Measurements from ENCODE around the gene LGI4.

The LGI4 gene

DNA sequence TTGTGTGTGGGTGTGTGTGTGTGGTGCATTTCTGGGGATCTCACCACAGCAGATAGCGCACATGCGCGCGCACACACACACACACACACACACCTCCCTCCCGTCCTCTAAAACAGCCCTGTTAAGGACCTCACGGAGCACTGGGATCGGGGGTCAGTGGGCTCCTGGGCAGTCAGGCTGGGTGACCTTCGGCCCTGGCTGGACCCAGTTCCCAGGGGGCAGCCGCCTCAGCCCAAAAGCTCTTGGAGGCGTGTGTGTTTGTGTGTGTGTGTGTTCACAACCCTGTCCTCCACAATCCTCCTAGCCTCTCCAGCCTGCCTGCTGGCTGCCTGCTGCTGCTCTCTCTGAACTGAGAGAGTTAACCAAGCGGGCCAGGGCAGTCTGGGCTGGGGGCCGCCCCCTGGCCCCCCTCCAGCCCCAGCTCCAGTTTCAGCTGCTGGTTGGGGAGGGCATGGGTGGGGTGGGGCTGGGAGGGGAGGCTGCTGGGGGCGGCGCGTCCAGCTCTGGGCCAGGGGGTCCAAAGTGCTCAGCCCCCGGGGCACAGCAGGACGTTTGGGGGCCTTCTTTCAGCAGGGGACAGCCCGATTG is 3.5 kb upstream of the LGI4 start, which contains the start of gene FXYD1:
Gene FXYD1, plus strand, starts transcription at position 520 of the 588 bp plus-strand sequence. CDS start 1,256 bp downstream, outside the sequence.
- Histone ChIP-seq H3K9me2 (replicated peaks; ENCODE audit: low read depth, low read length) (no peaks in the 10 kb centered on the region), H3K36me3 (ENCODE audit: insufficient read depth, low read length) (no peaks in the 10 kb centered on the region), H3K9ac (ENCODE audit: low read depth, low read length, poor library complexity, severe bottlenecking) (no peak within 1 kb of the TSS), H3K4me3 (ENCODE audit: low read length, poor library complexity, severe bottlenecking) (no peak within 1 kb of the TSS), H4K20me1 (ENCODE audit: insufficient read depth, low read length, poor library complexity, severe bottlenecking) (no peaks in the 10 kb centered on the region), H2AFZ (ENCODE audit: low read length) (no peak within 1 kb of the TSS), H3F3A (ENCODE audit: low read depth) (no peaks in the 10 kb centered on the region), H3K79me2 (ENCODE audit: insufficient read depth, low read length) (no peaks in the 10 kb centered on the region), H3K4me1 (ENCODE audit: insufficient read depth, low read length, poor library complexity, severe bottlenecking) (peaks cover 9% of the 10 kb centered on the region), H3K9me3 (ENCODE audit: insufficient read depth, low read depth, low read length) (no peaks in the 10 kb centered on the region), H3K27me3 (ENCODE audit: insufficient read depth, low read length, poor library complexity, severe bottlenecking) (no peaks in the 10 kb centered on the region), H3K4me2 (ENCODE audit: low read depth, low read length, poor library complexity, severe bottlenecking) (no peak within 1 kb of the TSS)
- no peak for TF ChIP-seq CTCF (conservative IDR thresholded peaks at IDR 0.05; ENCODE audit: low read length)
- TF ChIP-seq EZH2phosphoT487 (IDR thresholded peaks at IDR 0.05; ENCODE audit: borderline replicate concordance) = no peak

DNA sequence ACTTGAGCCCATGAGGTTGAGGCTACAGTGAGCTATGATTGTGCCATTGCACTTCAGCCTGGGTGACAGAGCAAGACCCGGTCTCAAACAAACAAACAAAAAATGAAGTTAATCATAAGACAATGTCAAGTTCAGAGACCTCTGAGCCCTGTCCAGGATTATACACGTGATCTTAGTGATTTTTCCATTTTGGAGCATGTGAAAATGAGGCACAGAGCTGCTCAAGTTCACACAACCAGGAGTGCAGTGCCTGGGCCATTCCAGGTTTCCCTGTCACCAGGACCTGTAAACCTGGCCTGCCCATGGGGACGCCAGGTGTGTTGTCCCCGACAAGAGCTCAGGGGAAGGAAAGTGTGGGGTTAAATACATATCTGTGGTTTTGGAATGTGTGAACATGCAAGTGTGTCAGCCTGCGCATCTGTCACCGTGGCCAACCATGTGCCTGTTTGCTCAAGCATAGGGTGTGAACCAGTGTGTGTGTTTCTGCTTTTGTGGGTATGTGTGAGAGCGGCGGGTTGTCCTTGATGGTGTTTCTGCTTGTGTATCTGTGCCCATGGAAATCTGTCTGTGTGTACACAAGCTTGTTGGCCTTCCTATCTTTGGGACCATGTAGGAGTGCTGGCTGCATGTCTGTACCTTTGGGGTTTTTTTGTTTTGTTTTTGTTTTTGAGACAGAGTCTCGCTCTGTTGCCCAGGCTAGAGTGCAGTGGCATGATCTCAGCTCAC is 2.3 kb upstream of the LGI4 start:
- Histone ChIP-seq H3K27me3 (ENCODE audit: insufficient read depth, low read length, poor library complexity, severe bottlenecking) (no peaks in the 10 kb centered on the region), H3K4me3 (ENCODE audit: low read length, poor library complexity, severe bottlenecking) (no peak overlapping the region), H3K36me3 (ENCODE audit: insufficient read depth, low read length) (no peaks in the 10 kb centered on the region), H3K4me1 (ENCODE audit: insufficient read depth, low read length, poor library complexity, severe bottlenecking) (peaks cover 6% of the 10 kb centered on the region), H3K9ac (ENCODE audit: low read depth, low read length, poor library complexity, severe bottlenecking) (no peak overlapping the region), H2AFZ (ENCODE audit: low read length) (no peak overlapping the region), H3K79me2 (ENCODE audit: insufficient read depth, low read length) (no peaks in the 10 kb centered on the region), H4K20me1 (ENCODE audit: insufficient read depth, low read length, poor library complexity, severe bottlenecking) (no peaks in the 10 kb centered on the region), H3K9me2 (replicated peaks; ENCODE audit: low read depth, low read length) (no peaks in the 10 kb centered on the region), H3F3A (ENCODE audit: low read depth) (no peaks in the 10 kb centered on the region), H3K9me3 (ENCODE audit: insufficient read depth, low read depth, low read length) (no peaks in the 10 kb centered on the region), H3K4me2 (ENCODE audit: low read depth, low read length, poor library complexity, severe bottlenecking) (no peak overlapping the region)
- TF ChIP-seq CTCF (conservative IDR thresholded peaks at IDR 0.05; ENCODE audit: low read length) (no peak), EZH2phosphoT487 (IDR thresholded peaks at IDR 0.05; ENCODE audit: borderline replicate concordance) (no peak)

DNA sequence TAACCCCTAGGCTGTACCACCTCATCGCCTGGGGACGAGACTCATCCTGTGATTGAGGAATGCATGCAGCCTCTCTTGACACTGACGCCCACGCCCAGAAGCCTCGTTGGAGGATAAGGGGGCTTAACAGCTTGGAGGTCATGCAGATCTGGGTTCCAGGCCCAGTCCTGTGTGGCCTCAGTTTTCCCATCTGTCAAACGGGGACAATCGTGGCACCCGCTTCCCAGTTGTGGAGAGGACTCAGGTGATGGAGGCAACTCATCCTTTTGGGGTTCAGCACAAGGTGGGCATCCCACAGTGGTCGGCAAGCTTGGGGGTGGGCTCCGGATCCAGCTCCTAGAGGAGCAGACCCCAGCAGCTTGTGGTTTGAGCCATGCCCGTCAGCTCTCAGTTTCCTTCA is 1.4 kb upstream of the LGI4 start:
- Histone ChIP-seq H3K79me2 (ENCODE audit: insufficient read depth, low read length) (no peaks in the 10 kb centered on the region), H3K9ac (ENCODE audit: low read depth, low read length, poor library complexity, severe bottlenecking) (no peak overlapping the region), H3K9me3 (ENCODE audit: insufficient read depth, low read depth, low read length) (no peaks in the 10 kb centered on the region), H3K4me1 (ENCODE audit: insufficient read depth, low read length, poor library complexity, severe bottlenecking) (no peaks in the 10 kb centered on the region), H3K36me3 (ENCODE audit: insufficient read depth, low read length) (no peaks in the 10 kb centered on the region), H3K4me3 (ENCODE audit: low read length, poor library complexity, severe bottlenecking) (no peak overlapping the region), H3K27me3 (ENCODE audit: insufficient read depth, low read length, poor library complexity, severe bottlenecking) (no peaks in the 10 kb centered on the region), H3K9me2 (replicated peaks; ENCODE audit: low read depth, low read length) (no peaks in the 10 kb centered on the region), H4K20me1 (ENCODE audit: insufficient read depth, low read length, poor library complexity, severe bottlenecking) (no peaks in the 10 kb centered on the region), H2AFZ (ENCODE audit: low read length) (no peak overlapping the region), H3K4me2 (ENCODE audit: low read depth, low read length, poor library complexity, severe bottlenecking) (no peak overlapping the region), H3F3A (ENCODE audit: low read depth) (no peaks in the 10 kb centered on the region)
- no peak for TF ChIP-seq EZH2phosphoT487 (IDR thresholded peaks at IDR 0.05; ENCODE audit: borderline replicate concordance)
- TF ChIP-seq CTCF (conservative IDR thresholded peaks at IDR 0.05; ENCODE audit: low read length) = no peak
